Measurements from ENCODE around the gene MAL. TPM values are rescaled to one million over a fixed set of nuclear protein-coding genes. Genes with fewer than 3 reads are reported as not detected.
A peak's percentile ranks its signal among the peaks of the same experiment; 100 is the strongest.

The MAL gene
- polyA plus RNA-seq, 4 donors: 267 to 368 (median 329) TPM

- DNase-seq (ENCODE audit: low read depth in 4 of 4, low spot score in 2 of 4): no peak
These were observed 21.0 kb downstream of the MAL start for GRCh38 chr2:95046371-95047112.

DNA sequence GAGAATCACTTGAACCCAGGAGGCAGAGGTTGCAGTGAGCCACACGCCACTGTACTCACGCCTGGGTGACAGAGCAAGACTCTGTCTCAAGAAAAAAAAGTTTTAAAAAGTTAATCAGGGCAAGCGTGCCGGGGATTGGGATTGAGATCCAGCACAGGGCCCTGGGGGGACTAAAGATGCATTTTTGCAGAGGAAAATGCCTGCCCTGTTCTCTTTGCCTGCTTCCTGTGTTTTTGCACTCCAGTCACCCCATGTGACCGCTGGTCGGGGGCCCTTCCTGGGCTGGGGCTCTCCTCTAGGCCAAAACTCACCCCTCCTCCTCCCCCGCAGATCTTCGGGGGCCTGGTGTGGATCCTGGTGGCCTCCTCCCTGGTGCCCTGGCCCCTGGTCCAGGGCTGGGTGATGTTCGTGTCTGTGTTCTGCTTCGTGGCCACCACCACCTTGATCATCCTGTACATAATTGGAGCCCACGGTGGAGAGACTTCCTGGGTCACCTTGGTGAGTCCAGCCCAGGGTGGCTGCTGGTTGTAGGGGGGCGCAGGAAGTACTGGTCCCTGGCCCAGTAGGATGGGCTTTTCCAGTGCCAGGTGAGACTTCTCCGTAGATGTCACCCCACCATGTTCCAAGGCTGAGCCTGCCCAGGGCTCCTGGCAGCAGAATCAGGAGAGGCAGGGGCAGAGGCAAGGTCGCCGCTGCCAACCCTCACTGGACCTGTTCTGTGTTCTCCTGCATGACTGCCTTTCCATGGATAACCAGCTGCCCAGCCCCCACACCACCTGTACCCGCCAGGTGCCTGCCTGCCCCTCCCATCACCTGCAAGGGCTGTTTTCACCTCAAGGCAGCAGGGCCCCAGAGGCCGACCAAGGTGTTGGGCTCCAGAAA, 22.4 kb downstream of the MAL start:
- DNase-seq (ENCODE audit: low read depth in 4 of 4, low spot score in 2 of 4): no peak

DNA sequence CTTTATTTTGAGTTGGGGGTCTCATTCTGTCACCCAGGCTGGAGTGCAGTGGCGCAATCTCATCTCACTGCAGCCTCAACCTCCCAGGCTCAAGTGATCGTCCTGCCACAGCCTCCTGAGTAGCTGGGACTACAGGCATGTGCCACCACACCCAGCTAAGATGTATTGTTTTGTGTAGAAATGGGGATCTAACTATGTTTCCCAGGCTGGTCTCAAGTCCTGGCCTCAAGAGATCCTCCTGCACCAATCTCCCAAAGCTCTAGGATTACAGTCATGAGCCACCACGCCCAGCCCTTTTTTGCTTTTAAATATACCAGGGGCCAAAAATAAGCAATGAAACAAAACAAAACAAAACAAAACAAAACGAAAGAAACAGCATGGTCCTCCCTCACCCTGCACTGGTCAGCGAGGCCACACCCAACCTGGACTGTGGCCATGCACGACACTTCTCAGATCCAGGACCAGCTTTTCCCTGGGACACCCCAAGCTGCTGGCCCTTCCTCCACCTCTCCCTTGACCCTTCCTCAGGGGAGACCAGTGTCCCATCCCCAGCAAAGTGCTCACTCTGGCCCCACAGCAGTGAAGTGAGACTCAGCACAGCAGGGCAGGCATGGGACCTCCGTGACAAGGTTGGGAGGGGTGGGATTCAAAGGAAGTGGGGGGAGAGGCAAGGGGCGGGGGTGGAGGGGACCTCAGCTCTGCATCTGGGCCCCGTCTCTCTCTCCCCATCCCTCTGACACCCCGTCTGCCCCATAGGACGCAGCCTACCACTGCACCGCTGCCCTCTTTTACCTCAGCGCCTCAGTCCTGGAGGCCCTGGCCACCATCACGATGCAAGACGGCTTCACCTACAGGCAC, 23.5 kb downstream of the MAL start:
- no peak for DNase-seq (ENCODE audit: low read depth in 4 of 4, low spot score in 2 of 4)

GRCh38 chr2:95049683-95049955, 24.1 kb downstream of the MAL start:
- no peak for DNase-seq (ENCODE audit: low read depth in 4 of 4, low spot score in 2 of 4)

GRCh38 chr2:95049961-95050360, 24.5 kb downstream of the MAL start:
- no peak for DNase-seq (ENCODE audit: low read depth in 4 of 4, low spot score in 2 of 4)

- DNase-seq (ENCODE audit: low read depth in 4 of 4, low spot score in 2 of 4): no peak
These were observed 25.1 kb downstream of the MAL start for GRCh38 chr2:95050385-95051300.

GRCh38 chr2:95051626-95052025, 26.1 kb downstream of the MAL start:
- DNase-seq (ENCODE audit: low read depth in 4 of 4, low spot score in 2 of 4): no peak

GRCh38 chr2:95052307-95052706, 26.8 kb downstream of the MAL start:
- no peak for DNase-seq (ENCODE audit: low read depth in 4 of 4, low spot score in 2 of 4)

GRCh38 chr2:95052804-95053479, 27.4 kb downstream of the MAL start:
- no peak for DNase-seq (ENCODE audit: low read depth in 4 of 4, low spot score in 2 of 4)

DNA sequence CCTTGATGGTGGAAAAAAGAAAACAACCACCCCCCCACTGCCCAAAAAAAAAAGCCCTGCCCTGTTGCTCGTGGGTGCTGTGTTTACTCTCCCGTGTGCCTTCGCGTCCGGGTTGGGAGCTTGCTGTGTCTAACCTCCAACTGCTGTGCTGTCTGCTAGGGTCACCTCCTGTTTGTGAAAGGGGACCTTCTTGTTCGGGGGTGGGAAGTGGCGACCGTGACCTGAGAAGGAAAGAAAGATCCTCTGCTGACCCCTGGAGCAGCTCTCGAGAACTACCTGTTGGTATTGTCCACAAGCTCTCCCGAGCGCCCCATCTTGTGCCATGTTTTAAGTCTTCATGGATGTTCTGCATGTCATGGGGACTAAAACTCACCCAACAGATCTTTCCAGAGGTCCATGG, 28.0 kb downstream of the MAL start:
- no peak for DNase-seq (ENCODE audit: low read depth in 4 of 4, low spot score in 2 of 4)

DNA sequence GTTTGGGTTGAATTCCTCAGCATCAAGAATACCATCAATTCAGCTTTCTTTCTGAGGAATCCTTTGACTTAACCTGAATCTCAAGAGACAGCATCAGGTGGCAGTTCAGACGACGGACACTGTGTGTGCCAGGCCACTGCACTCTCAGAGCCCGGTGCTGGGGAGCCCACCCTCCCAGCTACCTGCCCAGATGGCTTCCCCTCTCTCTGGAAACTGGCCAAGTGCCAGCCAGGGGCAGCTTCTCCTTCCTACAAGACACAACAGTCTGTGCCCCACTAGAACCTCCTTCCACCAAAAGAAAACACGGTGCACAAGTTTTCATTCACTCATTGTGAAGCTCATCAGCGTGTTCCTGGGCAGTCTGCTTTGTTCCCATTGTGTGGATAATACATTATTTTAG, 28.5 kb downstream of the MAL start:
- no peak for DNase-seq (ENCODE audit: low read depth in 4 of 4, low spot score in 2 of 4)

DNA sequence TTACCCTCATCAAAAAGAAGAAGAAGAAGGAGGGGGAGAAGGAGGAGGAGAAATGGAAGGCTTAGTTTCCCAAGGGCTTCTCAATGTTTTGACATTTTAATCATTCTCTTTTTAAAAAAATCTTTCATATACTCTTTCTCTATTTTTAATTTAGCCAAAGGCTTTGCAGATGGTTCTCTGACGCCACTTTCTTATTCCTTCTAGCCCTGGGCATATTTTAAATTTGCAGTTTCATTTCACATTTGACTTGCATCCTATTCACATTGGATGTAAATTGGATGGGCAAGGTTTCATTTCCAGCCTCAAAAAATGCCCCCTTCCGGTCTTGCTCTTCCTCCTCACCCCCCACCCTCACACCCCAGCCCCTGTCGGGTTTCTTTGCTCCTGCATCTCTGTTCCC, 29.8 kb downstream of the MAL start:
- no peak for DNase-seq (ENCODE audit: low read depth in 4 of 4, low spot score in 2 of 4)

DNA sequence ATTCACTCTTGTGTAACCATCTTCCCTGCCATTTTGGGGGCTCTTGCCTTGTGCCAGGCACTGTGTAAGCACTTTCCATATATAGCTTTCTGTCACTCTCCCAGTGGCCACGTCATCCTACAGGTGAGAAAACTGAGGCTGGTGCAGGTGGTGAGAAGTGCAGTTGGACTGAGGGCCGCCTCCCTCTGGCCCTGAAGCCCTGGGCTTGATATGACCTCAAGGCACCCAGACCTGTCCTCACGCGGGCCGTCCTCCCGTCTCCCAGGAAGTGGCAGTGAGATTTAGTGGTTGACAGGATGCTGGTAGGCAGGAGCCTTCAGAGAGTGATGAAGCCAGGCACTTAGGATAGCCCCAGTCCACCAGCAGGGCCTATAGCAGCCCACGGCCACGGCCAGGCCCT, 30.5 kb downstream of the MAL start:
- no peak for DNase-seq (ENCODE audit: low read depth in 4 of 4, low spot score in 2 of 4)

DNA sequence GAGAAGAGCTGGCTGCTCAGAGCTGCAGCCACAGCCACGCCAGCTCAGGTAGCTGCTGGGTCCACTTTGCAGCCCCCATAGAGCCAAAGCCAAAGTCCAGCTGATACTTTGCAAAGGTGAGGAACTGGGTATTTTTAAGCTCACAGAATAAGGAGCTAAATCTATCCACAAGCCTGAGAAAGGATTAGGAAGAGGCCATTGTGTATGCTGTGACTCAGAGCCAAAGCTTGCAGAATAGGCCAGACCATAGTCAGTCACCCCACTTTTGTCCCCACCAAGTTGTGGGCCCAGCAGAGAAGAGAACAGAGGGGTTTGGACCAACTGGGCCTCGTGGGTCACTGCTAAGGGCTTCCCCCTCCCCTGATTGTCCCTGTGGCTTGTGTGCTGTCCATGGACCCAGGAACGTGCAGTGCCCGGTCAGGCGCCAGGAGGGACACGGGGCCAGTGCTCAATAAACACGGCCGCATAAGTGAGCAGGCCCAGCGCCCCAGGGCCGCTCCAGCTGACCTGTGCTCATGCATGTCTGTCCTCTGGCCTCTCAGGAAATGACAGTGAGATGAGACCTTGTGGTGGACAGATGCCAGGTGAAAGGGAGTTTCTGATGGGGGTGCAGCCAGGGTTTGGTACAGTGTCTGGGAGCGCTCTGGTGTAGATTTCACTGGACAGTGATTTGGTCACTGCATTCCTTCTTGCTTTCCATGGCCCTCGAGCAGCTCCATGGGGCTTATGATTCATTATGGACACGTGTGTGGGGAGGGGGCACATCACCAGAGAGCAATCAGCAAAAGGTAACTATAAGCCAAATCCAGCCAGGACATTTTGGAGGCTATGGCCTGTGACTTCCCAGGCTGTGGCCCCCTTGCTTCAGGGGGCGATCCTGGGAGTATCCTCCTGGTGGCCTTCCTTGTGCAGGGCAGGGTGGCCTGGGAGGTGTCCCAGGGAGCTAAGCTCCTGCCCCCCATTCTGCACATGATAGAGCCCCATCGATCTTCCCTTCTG, 31.3 kb downstream of the MAL start:
- no peak for DNase-seq (ENCODE audit: low read depth in 4 of 4, low spot score in 2 of 4)

GRCh38 chr2:95057535-95058370, 32.2 kb downstream of the MAL start:
- no peak for DNase-seq (ENCODE audit: low read depth in 4 of 4, low spot score in 2 of 4)

- DNase-seq (ENCODE audit: low read depth in 4 of 4, low spot score in 2 of 4): no peak
These were observed 33.0 kb downstream of the MAL start for GRCh38 chr2:95058466-95058988.

- DNase-seq (ENCODE audit: low read depth in 4 of 4, low spot score in 2 of 4): peak in 1 of 4 donors; percentile 59
These were observed 33.6 kb downstream of the MAL start for GRCh38 chr2:95058989-95059641.

Measured in left renal cortex interstitium (tissue), 4 donors.